ENCODE results near the gene DCTPP1. TPM values are rescaled to one million over a fixed set of nuclear protein-coding genes. Genes with fewer than 3 reads are reported as not detected.
A peak's percentile ranks its signal among the peaks of the same experiment; 100 is the strongest.

The DCTPP1 gene
- total RNA-seq, 6 experiments from 2014 or later, result 24.9 to 37.9 (median 28.5) TPM

- H3K27me3 Mint-ChIP-seq (ENCODE audit: insufficient read depth), result peaks cover 12% of the 10 kb centered on the region
- H3K27ac Mint-ChIP-seq, result no peak overlapping the region
- H3K9me3 Mint-ChIP-seq, result no peaks in the 10 kb centered on the region
- H3K4me3 Mint-ChIP-seq, result no peak overlapping the region
- no peaks in the 10 kb centered on the region for H3K4me1 Mint-ChIP-seq (ENCODE audit: low read depth)
- no peaks in the 10 kb centered on the region for H3K36me3 Mint-ChIP-seq (ENCODE audit: low read depth)
- no peak for DNase-seq
- no peak for TF ChIP-seq CTCF (IDR thresholded peaks at IDR 0.05)
Observed at GRCh38 chr16:30434852-30435251, 5.0 kb upstream of the DCTPP1 start.

- H3K36me3 Mint-ChIP-seq (ENCODE audit: low read depth), result peaks cover 11% of the 10 kb centered on the region
- TF ChIP-seq CTCF (IDR thresholded peaks at IDR 0.05), result peak; percentile 62
- no peak for DNase-seq
- H3K4me3 Mint-ChIP-seq, result no peak overlapping the region
- H3K4me1 Mint-ChIP-seq (ENCODE audit: low read depth), result no peaks in the 10 kb centered on the region
- peaks cover 6% of the 10 kb centered on the region for H3K27me3 Mint-ChIP-seq (ENCODE audit: insufficient read depth)
- H3K9me3 Mint-ChIP-seq, result no peaks in the 10 kb centered on the region
- H3K27ac Mint-ChIP-seq, result no peak overlapping the region
Observed at GRCh38 chr16:30430428-30430970, 669 bp upstream of the DCTPP1 start.

GRCh38 chr16:30429418-30429677 lies 482 bp downstream of the DCTPP1 start:
- Mint-ChIP-seq H3K27ac (no peak overlapping the region), H3K4me1 (ENCODE audit: low read depth) (no peaks in the 10 kb centered on the region), H3K27me3 (ENCODE audit: insufficient read depth) (peaks cover 6% of the 10 kb centered on the region), H3K4me3 (no peak overlapping the region), H3K36me3 (ENCODE audit: low read depth) (peaks cover 11% of the 10 kb centered on the region), H3K9me3 (no peaks in the 10 kb centered on the region)
- TF ChIP-seq CTCF (IDR thresholded peaks at IDR 0.05), result no peak
- no peak for DNase-seq

- Mint-ChIP-seq H3K4me3 (no peak overlapping the region; the same call in 1 of the 2 replicates), H3K4me1 (ENCODE audit: low read depth) (no peaks in the 10 kb centered on the region), H3K27me3 (ENCODE audit: insufficient read depth) (peaks cover 5% of the 10 kb centered on the region), H3K27ac (no peak overlapping the region), H3K36me3 (ENCODE audit: low read depth) (peaks cover 11% of the 10 kb centered on the region), H3K9me3 (no peaks in the 10 kb centered on the region)
- no peak for DNase-seq
- no peak for TF ChIP-seq CTCF (IDR thresholded peaks at IDR 0.05)
Observed at GRCh38 chr16:30428055-30428454, 1.8 kb downstream of the DCTPP1 start.

GRCh38 chr16:30421010-30421409 lies 8.8 kb downstream of the DCTPP1 start:
- H3K4me3 Mint-ChIP-seq, result no peak overlapping the region
- TF ChIP-seq CTCF (IDR thresholded peaks at IDR 0.05), result no peak
- H3K9me3 Mint-ChIP-seq, result no peaks in the 10 kb centered on the region
- no peak for DNase-seq
- peaks cover 13% of the 10 kb centered on the region for H3K4me1 Mint-ChIP-seq (ENCODE audit: low read depth)
- H3K27me3 Mint-ChIP-seq (ENCODE audit: insufficient read depth), result peaks cover 8% of the 10 kb centered on the region
- peaks cover 16% of the 10 kb centered on the region for H3K36me3 Mint-ChIP-seq (ENCODE audit: low read depth)
- no peak overlapping the region for H3K27ac Mint-ChIP-seq
